Retina (tissue), 1 donor: Measurements from ENCODE around the gene CHM.
"Not testable (repeated sequence)": the region's sequence is repeated elsewhere in the genome, so short reads cannot be mapped to it uniquely, and the experiment has no call there.

Experiments
- DNase-seq: peaks from one replicate; pipeline ENCODE4 v3.0.0-alpha.2; 2016

The CHM gene

GRCh38 chrX:85994797-85995196 is 52.6 kb downstream of the CHM start:
- no peak for DNase-seq

- DNase-seq = peak; percentile 3
Observed at GRCh38 chrX:85994228-85994627, 53.1 kb downstream of the CHM start.

GRCh38 chrX:85993539-85994197 is 53.7 kb downstream of the CHM start:
- DNase-seq = no peak

- no peak for DNase-seq
Observed at GRCh38 chrX:85992811-85993229, 54.5 kb downstream of the CHM start.

GRCh38 chrX:85988353-85988752 is 59.0 kb downstream of the CHM start:
- no peak for DNase-seq

- no peak for DNase-seq
Observed at GRCh38 chrX:85980286-85980685, 67.1 kb downstream of the CHM start.

GRCh38 chrX:85977218-85977617 is 70.1 kb downstream of the CHM start:
- no peak for DNase-seq

- not testable (repeated sequence) for DNase-seq
Observed at GRCh38 chrX:85972351-85972750, 75.0 kb downstream of the CHM start.

GRCh38 chrX:85964744-85965143 is 82.6 kb downstream of the CHM start:
- DNase-seq = no peak

GRCh38 chrX:85963736-85964135 is 83.6 kb downstream of the CHM start:
- DNase-seq = no peak

- DNase-seq = no peak
Observed at GRCh38 chrX:85955510-85955909, 91.8 kb downstream of the CHM start.

GRCh38 chrX:85944751-85945150 is 102.6 kb downstream of the CHM start:
- DNase-seq = not testable (repeated sequence)

- no peak for DNase-seq
Observed at GRCh38 chrX:85941275-85941674, 106.1 kb downstream of the CHM start.

GRCh38 chrX:85939942-85940341 is 107.4 kb downstream of the CHM start:
- DNase-seq = not testable (repeated sequence)

- DNase-seq = not testable (repeated sequence)
Observed at GRCh38 chrX:85934399-85934798, 113.0 kb downstream of the CHM start.

GRCh38 chrX:85930099-85930498 is 117.3 kb downstream of the CHM start:
- DNase-seq = no peak

GRCh38 chrX:85928606-85929005 is 118.8 kb downstream of the CHM start:
- no peak for DNase-seq

- DNase-seq = no peak
Observed at GRCh38 chrX:85927740-85928139, 119.6 kb downstream of the CHM start.

GRCh38 chrX:85922821-85923220 is 124.5 kb downstream of the CHM start:
- DNase-seq = no peak

- DNase-seq = not testable (repeated sequence)
Observed at GRCh38 chrX:85916656-85917280, 130.6 kb downstream of the CHM start.

GRCh38 chrX:85914431-85914830 is 132.9 kb downstream of the CHM start:
- no peak for DNase-seq

GRCh38 chrX:85907316-85907715 is 140.0 kb downstream of the CHM start:
- DNase-seq = no peak

- DNase-seq = no peak
Observed at GRCh38 chrX:85906399-85906798, 141.0 kb downstream of the CHM start.

GRCh38 chrX:85905851-85906250 is 141.5 kb downstream of the CHM start:
- DNase-seq = no peak
